ENCODE measurements around the gene VTI1A.
A peak's percentile ranks its signal among the peaks of the same experiment; 100 is the strongest.
"Not testable (repeated sequence)": the region's sequence is repeated elsewhere in the genome, so short reads cannot be mapped to it uniquely, and the experiment has no call there.

VTI1A gene

DNA sequence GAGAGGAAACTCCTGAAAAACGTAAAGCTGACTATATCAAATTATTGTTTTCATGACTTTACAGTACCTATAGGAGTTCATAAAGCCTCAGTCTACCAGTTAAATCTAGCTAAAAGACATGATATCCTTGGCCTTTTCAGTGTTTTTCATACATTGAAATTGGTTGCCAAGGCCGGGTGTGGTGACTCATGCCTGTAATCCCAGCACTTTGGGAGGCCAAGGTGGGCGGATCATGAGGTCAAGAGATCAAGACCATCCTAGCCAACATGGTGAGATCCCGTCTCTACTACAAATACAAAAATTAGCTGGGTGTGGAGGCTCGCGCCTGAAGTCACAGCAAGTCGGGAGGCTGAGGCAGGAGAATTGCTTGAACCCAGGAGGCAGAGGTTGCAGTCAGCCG is 53.0 kb downstream of the VTI1A start:
- DNase-seq (ENCODE audit: low read depth, low spot score); H3K27ac ChIP-seq: not testable (repeated sequence)

DNA sequence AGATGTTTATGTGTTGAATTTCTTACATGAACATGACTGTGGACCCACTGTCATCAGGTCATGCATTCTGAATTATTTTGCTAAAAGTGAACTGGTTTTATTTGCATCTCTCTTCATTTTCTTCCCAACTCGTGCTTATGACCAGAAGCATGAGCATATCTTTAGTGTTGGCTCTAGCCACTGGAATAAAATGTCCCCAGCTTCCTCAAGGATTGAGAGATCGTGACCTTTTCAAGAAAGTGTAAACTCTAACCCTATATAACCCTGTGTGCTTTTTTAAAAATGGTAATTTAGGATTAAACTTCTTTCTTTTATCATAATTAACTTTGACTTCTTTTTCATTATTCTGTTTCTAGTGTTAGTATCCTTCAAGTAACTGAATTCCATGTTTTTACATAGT is 55.5 kb downstream of the VTI1A start:
- no peak for DNase-seq (ENCODE audit: low read depth, low spot score)
- no peak overlapping the region for H3K27ac ChIP-seq

DNA sequence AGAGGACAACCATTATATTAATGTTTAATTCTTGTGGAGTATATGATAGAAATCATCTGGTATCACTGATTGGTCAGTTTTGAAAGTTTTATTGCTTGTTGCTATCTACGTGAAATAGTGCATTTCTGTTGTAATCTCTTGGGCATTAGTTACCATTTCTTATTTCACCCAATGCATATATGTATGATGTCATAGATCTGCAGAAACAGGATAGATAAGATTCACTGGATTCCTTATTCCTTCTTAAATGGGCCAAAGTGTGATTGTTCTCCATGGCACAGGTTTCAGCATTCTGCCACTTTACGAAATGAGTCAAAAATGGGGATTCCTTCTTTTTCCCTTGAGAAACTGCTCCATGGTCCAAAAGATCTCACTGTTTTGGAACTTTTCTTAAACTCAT is 56.6 kb downstream of the VTI1A start:
- no peak for DNase-seq (ENCODE audit: low read depth, low spot score)
- H3K27ac ChIP-seq = no peak overlapping the region

DNA sequence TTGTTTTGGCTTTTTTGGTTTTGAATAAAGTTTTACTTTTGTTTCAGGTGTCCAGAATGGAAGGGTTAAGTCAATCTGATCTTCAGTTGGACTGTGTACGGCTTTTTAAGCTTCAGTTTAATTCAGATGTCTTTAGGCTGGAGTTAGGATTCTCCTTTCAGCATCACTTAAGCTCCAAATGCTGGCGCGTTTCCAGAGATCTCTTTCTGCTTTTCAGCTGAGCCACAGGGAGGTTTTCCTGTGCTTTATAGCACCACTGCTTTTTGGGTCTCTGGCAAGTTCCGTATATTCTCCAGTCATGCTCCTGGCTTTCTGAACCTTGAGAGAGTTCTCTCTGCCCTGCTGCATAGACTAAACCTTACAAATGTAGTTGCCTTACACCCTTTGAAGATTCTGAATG is 60.0 kb downstream of the VTI1A start:
- no peak overlapping the region for H3K27ac ChIP-seq
- DNase-seq (ENCODE audit: low read depth, low spot score) = no peak

DNA sequence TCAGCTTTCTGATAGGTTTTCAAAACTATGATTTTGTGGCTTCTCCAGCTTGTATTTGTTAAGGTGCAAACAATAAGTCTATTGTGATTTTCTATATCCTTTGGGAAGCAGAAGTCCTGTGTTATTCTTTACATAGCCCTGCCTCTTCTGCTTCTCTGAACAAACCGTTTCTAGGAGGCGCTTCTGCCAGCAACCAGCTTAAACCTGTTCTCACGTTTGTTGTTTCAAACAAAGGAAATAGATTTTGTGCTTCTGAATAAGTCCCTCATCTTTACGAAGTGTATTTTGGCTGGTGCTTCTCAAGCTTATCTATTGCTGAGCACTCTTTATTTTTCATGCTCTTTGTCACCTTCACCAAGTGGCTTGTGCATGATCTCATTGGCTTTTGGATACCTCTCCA is 61.0 kb downstream of the VTI1A start:
- no peak overlapping the region for H3K27ac ChIP-seq
- DNase-seq (ENCODE audit: low read depth, low spot score) = no peak

DNA sequence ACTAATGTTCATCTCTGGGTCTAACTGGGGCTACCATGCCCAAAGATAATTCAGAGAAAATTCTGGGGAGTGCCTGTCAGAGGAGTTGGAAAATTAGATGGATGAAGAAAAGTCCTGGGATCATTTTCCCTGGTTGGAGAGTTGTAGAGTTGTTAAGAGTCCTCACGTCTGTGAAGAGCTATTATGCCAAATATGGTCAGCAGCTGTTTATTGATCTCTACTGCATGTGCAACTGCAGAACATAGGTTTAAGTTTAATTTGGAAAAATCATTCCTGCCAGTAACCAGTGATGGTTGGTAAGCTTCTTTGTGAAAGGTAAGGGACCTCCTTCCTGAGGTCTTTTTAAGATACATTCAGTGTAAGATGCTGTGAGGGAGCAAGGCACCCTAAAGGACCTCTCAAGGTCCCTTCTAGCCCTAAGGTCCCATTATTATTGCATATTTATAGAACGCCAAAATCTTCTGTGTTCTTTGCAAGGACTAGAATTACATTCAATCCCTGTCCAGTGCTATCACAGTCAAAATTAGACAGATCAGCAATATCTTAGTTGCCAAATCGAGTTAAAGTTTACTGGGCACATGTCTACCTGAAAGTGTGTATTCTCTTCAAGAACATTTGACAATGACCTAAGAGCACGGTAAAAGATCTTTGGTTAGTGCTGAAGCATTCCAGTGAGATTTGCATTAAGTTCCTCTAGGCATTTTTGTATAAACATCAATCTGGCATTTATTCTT is 62.7 kb downstream of the VTI1A start:
- H3K27ac ChIP-seq = no peak overlapping the region
- no peak for DNase-seq (ENCODE audit: low read depth, low spot score)

DNA sequence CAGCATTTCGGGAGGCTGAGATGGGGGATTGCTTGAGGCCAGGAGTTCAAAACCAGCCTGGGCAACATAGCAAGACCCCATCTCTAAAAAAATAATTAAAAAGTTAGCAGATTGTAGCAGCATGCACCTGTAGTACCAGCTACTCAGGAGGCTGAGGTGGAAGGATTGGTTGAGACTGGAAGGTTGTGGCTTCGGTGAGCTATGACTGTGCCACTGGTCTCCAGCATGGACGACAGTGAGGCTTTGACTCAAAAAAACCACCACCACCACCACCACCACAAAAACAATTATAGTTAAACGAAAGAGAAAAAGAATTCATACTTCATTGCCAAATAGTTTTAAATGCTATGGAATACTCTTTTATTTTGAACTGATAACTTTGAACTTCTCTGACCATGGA is 63.4 kb downstream of the VTI1A start:
- no peak overlapping the region for H3K27ac ChIP-seq
- DNase-seq (ENCODE audit: low read depth, low spot score) = no peak

DNA sequence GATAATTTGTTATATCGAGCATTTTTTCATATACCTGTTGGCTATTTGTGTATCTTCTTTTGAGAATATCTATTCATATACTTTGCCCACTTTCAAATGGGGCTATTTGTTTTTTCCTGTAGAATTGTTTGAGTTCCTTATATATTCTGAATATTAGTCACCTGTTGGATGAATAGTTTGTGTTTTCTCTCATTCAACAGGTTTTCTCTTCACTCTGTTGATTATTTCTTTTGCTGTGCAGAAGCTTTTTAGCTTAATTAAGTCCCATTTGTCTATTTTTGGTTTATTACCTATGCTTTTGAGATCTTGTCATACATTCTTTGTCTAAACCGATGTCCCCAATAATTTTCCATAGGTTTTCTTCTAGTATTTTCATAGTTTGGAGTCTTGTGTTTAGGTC is 65.3 kb downstream of the VTI1A start:
- no peak overlapping the region for H3K27ac ChIP-seq
- no peak for DNase-seq (ENCODE audit: low read depth, low spot score)

DNA sequence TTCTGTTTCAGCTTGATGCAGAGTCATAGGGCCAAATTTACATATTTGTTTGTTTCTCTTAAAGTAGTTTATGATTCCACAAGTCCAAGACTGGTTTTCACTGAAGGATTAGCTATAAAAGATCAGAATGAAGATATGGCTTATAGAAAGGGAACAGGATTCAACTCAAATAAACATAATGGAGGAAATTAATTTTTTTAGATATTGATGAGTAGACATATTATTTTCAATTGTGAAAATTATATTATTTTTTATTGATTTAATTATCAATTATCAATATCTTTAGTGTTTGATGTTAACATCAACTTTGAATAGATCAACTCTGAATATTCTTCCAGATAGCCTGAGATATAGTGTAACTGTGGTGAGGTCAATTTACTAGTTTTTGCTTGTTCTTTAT is 68.1 kb downstream of the VTI1A start:
- H3K27ac ChIP-seq = no peak overlapping the region

DNA sequence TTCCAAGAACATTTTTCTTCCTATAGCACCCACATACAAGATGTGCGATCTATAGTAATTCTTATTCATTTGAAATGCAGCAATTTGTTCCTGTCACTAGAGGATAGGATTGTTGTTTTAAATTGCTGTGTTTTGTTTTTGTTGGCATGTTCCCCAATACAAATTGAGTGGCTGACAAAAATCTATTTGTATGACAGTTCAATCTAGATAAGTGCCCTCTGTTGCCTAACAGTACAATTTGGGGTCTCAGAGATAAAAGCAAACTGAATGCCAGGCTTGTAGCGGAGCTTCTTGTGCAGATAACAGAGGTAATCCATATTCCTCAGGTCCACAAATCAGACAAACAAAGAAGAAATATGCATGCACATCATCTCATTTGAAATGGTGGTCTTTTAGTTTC is 68.8 kb downstream of the VTI1A start:
- H3K27ac ChIP-seq = no peak overlapping the region
- DNase-seq (ENCODE audit: low read depth, low spot score) = no peak

More for the DNA sequence above, 68.1 kb downstream of the VTI1A start:
- no peak for DNase-seq (ENCODE audit: low read depth, low spot score)

DNA sequence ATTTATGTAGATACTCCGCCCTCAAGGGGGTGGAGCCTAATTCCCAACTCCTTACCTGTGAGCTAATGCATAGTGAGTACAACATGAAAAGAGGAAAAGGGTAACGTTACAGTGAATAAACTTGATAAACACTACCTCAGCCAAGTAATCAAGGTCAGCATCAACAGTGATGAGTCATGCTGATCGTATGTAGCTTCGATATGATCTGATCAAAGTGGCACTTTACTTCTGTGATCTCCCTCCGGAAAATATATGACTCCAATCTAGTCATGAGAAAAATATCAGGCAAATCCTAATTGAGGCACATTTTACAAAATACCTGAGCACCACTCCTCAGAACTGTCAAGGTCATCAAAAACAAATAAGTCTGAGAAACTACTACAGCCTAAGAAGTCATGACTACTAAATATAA is 70.4 kb downstream of the VTI1A start:
- no peak overlapping the region for H3K27ac ChIP-seq
- no peak for DNase-seq (ENCODE audit: low read depth, low spot score)

DNA sequence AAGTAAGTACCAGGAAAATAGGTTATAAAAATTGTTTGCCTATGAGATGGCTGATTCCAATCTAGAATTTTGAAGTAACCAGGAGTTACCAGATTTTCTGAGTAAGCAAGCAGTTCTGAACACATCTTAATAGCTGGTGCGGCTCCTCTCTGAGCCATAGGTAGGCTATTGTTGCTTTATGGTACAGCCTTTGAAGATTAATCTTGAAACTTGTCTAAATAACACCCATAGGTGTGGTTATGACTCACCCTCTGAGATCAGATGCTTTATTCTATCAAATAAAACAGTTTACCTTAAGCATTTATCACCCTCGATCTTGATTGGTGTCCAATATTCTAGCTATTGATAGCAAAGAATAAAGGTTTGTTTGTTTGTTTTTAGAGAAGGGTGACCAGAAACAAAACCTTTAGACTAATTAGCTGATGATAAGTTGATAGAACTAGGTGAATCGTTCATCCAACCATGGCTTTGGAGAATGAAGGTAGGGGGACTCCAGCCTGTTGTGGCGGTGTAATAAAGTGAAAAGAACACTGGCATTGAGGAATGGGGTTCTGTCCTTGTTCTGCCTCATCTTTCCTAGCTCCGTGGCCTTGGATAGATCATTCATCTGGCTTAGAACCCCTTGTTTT is 72.2 kb downstream of the VTI1A start:
- peak overlapping the region; percentile 25 for H3K27ac ChIP-seq
- peak; percentile 37 for DNase-seq (ENCODE audit: low read depth, low spot score)

DNA sequence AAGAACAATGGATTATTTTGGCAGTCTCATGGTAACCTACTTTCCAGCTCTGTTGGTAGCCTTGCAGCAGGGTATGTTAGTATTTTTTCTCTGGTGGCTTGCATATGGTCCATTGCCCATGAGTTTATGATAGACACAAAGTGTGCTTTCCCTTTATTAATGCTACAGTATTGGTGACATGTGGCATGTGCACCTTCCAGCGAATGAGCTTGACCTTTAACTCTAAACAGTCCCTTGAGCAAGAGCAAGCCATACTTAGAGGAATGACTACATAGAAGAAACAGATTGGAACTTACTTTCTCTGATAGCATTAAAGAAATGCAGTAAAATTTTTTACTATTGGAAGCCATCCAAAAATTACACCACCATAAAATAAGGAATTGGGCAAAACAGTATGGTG is 73.9 kb downstream of the VTI1A start:
- no peak for DNase-seq (ENCODE audit: low read depth, low spot score)
- H3K27ac ChIP-seq = no peak overlapping the region

DNA sequence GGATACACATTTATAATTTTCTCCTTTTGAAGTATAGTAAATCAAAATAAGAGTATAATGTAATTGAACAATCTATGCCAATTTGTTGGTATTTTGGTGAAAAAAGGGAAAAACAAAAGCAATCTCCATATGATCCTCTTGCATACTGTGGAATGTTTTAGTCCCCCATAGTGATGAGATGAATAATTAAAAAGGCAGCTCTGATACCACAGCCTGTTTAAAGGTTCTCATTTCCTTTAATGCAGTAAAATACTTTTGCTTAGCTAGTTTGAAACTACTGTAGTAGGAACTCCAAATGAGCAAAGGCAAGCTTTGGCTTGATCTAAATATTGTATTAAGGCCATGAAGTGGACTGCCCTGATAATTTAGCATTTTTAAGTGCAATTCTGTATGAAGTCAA is 77.6 kb downstream of the VTI1A start:
- H3K27ac ChIP-seq = peak overlapping the region; percentile 20
- no peak for DNase-seq (ENCODE audit: low read depth, low spot score)

DNA sequence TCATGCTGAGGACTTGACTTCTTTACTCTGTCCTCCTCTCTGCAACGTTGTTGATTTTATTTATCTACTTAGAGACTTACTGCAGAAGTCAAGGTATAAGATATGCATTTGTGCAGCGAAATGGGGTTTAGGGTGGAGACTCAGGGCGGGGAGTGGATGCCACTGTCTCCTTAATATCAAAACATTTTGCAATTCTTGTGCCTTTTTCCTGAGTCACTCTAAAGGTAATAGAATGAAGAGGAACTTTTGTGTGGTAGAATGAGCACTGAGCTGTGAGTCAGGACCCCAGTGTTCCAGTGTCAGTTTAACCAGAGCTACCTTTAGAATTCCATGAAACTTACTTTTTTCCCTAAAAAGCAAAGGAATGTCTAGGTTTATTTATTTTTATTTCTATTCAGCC is 78.2 kb downstream of the VTI1A start:
- DNase-seq (ENCODE audit: low read depth, low spot score) = no peak

DNA sequence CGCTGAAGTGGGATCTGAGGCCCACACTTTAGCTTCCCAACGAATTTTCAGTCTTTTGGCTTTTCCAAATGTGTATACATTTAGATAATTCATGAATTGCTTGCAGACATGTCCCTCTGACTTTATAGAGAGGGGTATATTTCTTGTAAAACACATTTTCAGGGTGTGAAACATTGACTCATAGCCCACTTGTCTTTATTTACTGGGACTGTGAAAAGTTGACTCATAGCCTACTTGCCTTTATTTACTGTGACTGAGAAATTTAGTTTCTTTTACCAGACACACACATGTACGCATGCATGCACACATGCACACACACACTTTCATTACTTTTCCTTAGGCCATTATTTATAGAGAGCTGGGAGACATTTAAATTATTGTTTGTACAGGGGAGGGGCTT is 79.1 kb downstream of the VTI1A start:
- no peak for DNase-seq (ENCODE audit: low read depth, low spot score)
- peak overlapping the region; percentile 20 for H3K27ac ChIP-seq

More for the DNA sequence above, 78.2 kb downstream of the VTI1A start:
- peak overlapping the region; percentile 20 for H3K27ac ChIP-seq

DNA sequence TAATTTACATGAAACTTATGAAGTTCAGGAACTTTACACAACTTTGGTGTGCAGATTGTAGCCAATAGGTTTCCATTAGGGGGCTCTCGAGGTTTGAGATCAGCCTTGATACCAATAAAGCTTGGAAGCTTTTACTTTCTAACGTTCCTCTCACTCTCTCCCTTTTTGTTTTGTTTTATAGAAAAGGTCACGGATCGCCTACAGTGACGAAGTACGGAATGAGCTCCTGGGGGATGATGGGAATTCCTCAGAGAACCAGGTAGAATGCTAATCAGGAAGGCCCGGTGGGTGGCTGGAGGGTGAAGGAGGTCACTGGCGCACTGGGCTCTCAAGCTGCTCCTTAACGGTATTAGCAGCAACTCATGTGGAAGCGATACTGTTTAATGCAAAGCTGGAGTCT is 79.9 kb downstream of the VTI1A start:
- H3K27ac ChIP-seq = no peak overlapping the region
- no peak for DNase-seq (ENCODE audit: low read depth, low spot score)

DNA sequence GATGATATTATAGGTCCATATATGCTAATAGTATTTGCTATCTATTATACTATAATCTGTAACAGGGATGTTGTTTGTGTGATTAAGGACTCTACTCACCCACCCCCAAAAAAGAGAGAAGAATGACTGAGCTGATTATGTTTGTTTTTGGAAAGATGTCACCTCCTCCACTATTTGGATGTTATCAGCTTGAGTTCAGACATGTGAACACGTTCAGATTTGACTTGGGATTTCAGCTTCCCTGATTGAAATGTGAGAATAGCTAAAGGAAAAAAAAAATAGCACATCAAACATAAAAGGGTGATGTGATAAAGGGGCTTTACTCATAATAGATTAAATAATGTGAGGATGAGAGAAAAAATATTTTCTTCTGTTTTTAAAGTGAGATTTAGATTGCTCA is 81.2 kb downstream of the VTI1A start:
- no peak overlapping the region for H3K27ac ChIP-seq

DNA sequence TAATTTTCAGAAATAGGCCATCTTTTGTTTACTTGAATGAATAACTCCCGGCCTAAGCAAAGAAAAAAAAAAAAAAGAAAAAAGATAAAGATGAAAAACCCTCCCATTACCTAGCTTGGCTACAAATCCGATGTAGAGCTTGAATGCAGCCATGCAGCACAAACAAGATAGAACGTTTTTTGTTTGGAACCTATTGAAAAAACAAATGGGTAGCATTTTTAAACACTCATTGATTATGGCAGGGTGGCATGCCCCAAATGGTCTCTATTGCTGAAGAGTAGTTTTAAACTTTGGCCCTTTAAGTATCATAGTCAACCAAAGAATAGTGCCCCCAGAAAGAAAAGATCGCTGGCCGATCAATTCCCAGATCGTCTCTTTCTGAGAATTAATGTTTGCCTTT is 84.4 kb downstream of the VTI1A start:
- no peak for DNase-seq (ENCODE audit: low read depth, low spot score)
- no peak overlapping the region for H3K27ac ChIP-seq

More for the DNA sequence above, 81.2 kb downstream of the VTI1A start:
- DNase-seq (ENCODE audit: low read depth, low spot score) = no peak

DNA sequence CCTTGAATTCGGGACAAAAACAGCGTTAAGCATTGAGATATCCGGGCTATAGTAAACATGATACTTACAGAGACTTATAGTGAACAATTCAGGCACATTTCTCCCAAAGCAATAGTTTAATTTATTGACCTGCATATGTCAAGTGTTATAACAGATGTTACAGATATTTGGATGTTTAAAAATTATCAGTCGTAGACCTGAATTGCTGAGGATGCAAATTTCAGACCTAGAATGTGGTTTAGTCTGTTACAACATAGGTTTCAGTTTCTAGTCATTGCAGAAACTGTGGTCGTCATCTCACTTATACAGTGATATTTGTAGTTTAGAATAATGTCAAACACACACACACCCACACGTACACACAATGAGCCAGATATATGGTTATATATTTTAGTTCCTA is 85.2 kb downstream of the VTI1A start:
- DNase-seq (ENCODE audit: low read depth, low spot score) = no peak

DNA sequence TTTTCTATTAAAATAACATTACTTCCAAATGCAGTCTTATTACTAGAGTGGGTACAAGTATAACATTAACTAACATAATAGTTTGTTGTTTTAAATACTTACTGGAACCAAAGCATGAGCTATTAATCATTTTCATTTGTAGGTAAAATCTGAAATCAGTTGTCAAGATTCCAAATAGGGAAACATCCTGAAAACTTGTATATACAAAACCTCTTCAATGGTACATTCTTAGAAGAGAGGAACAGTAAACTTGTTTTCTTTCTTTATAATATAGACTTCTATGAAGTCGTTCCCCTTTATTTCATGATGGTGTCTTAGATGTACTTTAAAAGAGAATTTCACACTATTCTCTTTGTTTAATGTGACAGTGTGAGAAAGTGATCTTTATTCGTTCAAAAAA is 85.9 kb downstream of the VTI1A start:
- H3K27ac ChIP-seq = no peak overlapping the region

More for the DNA sequence above, 85.2 kb downstream of the VTI1A start:
- no peak overlapping the region for H3K27ac ChIP-seq

DNA sequence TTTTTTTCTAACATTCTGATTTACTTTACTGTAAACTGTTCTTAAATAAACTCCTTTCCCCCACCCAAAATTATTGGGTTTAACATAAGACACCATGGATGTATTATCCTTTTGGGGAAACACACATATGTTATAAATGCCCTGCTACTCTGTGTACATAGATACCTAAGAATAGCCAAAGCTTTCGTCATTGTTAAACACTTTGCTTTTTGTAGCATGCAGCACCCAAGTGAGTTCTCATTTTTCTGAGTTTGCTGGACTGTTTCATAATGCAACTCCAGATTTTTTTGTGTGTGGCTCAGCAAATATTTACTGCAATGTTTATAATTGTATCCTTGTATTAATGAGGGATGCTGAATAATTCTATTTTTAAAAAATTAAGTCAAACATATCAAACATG is 86.9 kb downstream of the VTI1A start:
- H3K27ac ChIP-seq = no peak overlapping the region
- no peak for DNase-seq (ENCODE audit: low read depth, low spot score)

More for the DNA sequence above, 85.9 kb downstream of the VTI1A start:
- no peak for DNase-seq (ENCODE audit: low read depth, low spot score)
